GM12878 (cell line): Measurements from ENCODE around the gene ERC2. TPM values are rescaled to one million over a fixed set of nuclear protein-coding genes. Genes with fewer than 3 reads are reported as not detected.

ENCODE experiments used
- ATAC-seq: fragments of 200-7000 bp; cut with Tn5 transposase; 3 replicates; pipeline ENCODE4 v1.9.1; 2020; ENCODE audit warnings: mild to moderate bottlenecking, moderate library complexity
- BruUV-seq: library from RNA; stranded (reverse); fragments of 400-500 nt; replicated peaks from 2 replicates; lab custom pipeline; 2021; lab: Mats Ljungman, UMichigan
- CTCF ChIA-PET: fragments of 300-600 bp; sonication (Branson Sonifier 250); formaldehyde crosslinking; extraction: SDS; loops from one replicate; lab custom pipeline; 2021; ENCODE audit warnings: inconsistent platforms; lab: Yijun Ruan, JAX
- POLR2A ChIA-PET: fragments of 350-600 bp; formaldehyde crosslinking; extraction: SDS; loops from one replicate; lab custom pipeline; 2021; ENCODE audit warnings: inconsistent platforms; lab: Charles Lee
- RAD21 ChIA-PET: fragments of 300-600 bp; sonication (Branson Sonifier 250); formaldehyde crosslinking; loops from one replicate; lab custom pipeline; 2023; ENCODE audit warnings: antibody characterized with exemption; ENCODE audit not compliant: unreplicated experiment; lab: Charles Lee
- SMC1A ChIA-PET: fragments of 300-600 bp; sonication (Branson Sonifier 250); formaldehyde crosslinking; loops from one replicate; lab custom pipeline; 2023; ENCODE audit not compliant: unreplicated experiment, uncharacterized antibody; lab: Charles Lee
- DNase-seq: peaks from one replicate; pipeline ENCODE4 v3.0.0-alpha.2; 2011; ENCODE audit warnings: low read depth, low spot score
- FAIRE-seq: peaks from 3 replicates; lab custom pipeline; 2011; peaks lifted over from hg19 to GRCh38; lab: Jason Lieb, UNC
- H2AFZ ChIP-seq: 2 replicates; pipeline ENCODE4 v1.6.0; 2011; ENCODE audit warnings: low read depth, low read length, control low read depth; ENCODE audit not compliant: control insufficient read depth
- H3K27ac ChIP-seq: 2 replicates; pipeline ENCODE4 v1.5.1; 2011; ENCODE audit warnings: control low read depth; ENCODE audit not compliant: control insufficient read depth, insufficient read depth
- H3K27me3 ChIP-seq, 2 experiments: replicated peaks in 1 of 2; 2 replicates each; pipeline versions ENCODE4 v1.6.0 to v1.6.1; 2011; ENCODE audit warnings: low read length in 1 of 2; ENCODE audit not compliant: control insufficient read depth in 2 of 2, insufficient read depth in 2 of 2
- H3K36me3 ChIP-seq, 2 experiments: 2 replicates each; pipeline ENCODE4 v1.5.1; 2011; ENCODE audit warnings: low read length in 1 of 2; ENCODE audit not compliant: control insufficient read depth in 2 of 2, insufficient read depth in 2 of 2
- H3K4me1 ChIP-seq: 2 replicates; pipeline ENCODE4 v1.6.1; 2011; ENCODE audit warnings: mild to moderate bottlenecking, low read length, moderate library complexity, mixed read lengths; ENCODE audit not compliant: control insufficient read depth, insufficient read depth
- H3K4me2 ChIP-seq: 2 replicates; pipeline ENCODE4 v1.6.0; 2011; ENCODE audit warnings: control low read depth; ENCODE audit not compliant: control insufficient read depth, insufficient read depth
- H3K4me3 ChIP-seq: fragments of 200-600 bp; sonication (generic); 2 replicates; pipeline ENCODE4 v1.5.1; 2016
- H3K79me2 ChIP-seq: 2 replicates; pipeline ENCODE4 v1.6.0; 2011; ENCODE audit warnings: low read length; ENCODE audit not compliant: control insufficient read depth, insufficient read depth
- H3K9ac ChIP-seq: 2 replicates; pipeline ENCODE4 v1.8.0; 2011; ENCODE audit warnings: low read length, control low read depth, mixed read lengths; ENCODE audit not compliant: control insufficient read depth, insufficient read depth
- H3K9me3 ChIP-seq: replicated peaks from 3 replicates; pipeline ENCODE4 v1.5.1; 2011; ENCODE audit warnings: mild to moderate bottlenecking, low read length; ENCODE audit not compliant: control insufficient read depth, insufficient read depth
- H4K20me1 ChIP-seq: 2 replicates; pipeline ENCODE4 v1.6.0; 2011; ENCODE audit not compliant: control insufficient read depth, insufficient read depth
- ATF7 ChIP-seq: fragments of 450-650 bp; IDR thresholded peaks from 2 replicates; pipeline ENCODE4 v1.6.1; 2016; ENCODE audit warnings: low read depth, mild to moderate bottlenecking
- BCLAF1 ChIP-seq: fragments of 450-650 bp; IDR thresholded peaks from 2 replicates; pipeline ENCODE4 v1.6.1; 2017; ENCODE audit warnings: antibody characterized with exemption, mild to moderate bottlenecking, moderate library complexity
- DPF2 ChIP-seq: fragments of 450-650 bp; IDR thresholded peaks from 2 replicates; pipeline ENCODE4 v1.6.1; 2017; ENCODE audit warnings: mild to moderate bottlenecking
- EED ChIP-seq: sonication (generic); IDR thresholded peaks from 2 replicates; pipeline ENCODE4 v1.6.1; 2016; ENCODE audit warnings: antibody characterized with exemption, low read depth
- HDAC2 ChIP-seq: fragments of 200-600 bp; sonication (generic); IDR thresholded peaks from 2 replicates; pipeline ENCODE4 v1.6.1; 2017
- HDAC6 ChIP-seq: fragments of 200-600 bp; sonication (generic); IDR thresholded peaks from one replicate; pipeline ENCODE4 v1.8.0; 2017; ENCODE audit warnings: antibody characterized with exemption; ENCODE audit not compliant: unreplicated experiment
- HDGF ChIP-seq: fragments of 450-650 bp; IDR thresholded peaks from 2 replicates; pipeline ENCODE4 v1.6.1; 2016; ENCODE audit warnings: antibody characterized with exemption
- MEF2B ChIP-seq: fragments of 450-650 bp; IDR thresholded peaks from 2 replicates; pipeline ENCODE4 v1.6.1; 2018; ENCODE audit warnings: mild to moderate bottlenecking, moderate library complexity; ENCODE audit not compliant: partially characterized antibody, poor library complexity, severe bottlenecking
- MTA2 ChIP-seq: fragments of 450-650 bp; IDR thresholded peaks from 2 replicates; pipeline ENCODE4 v1.6.1; 2016; ENCODE audit warnings: low read depth, mild to moderate bottlenecking, moderate library complexity
- NFXL1 ChIP-seq: fragments of 450-650 bp; IDR thresholded peaks from 2 replicates; pipeline ENCODE4 v1.6.1; 2017; ENCODE audit warnings: antibody characterized with exemption, mild to moderate bottlenecking, borderline replicate concordance
- POLR2AphosphoS2 ChIP-seq: IDR thresholded peaks from 2 replicates; pipeline ENCODE4 v1.6.1; 2011; ENCODE audit warnings: low read depth, mild to moderate bottlenecking, low read length, improper control_type of control experiment, moderate library complexity
- RELB ChIP-seq: fragments of 450-650 bp; IDR thresholded peaks from 2 replicates; pipeline ENCODE4 v1.6.1; 2017; ENCODE audit warnings: low read depth, mild to moderate bottlenecking, moderate library complexity
- SIN3A ChIP-seq: IDR thresholded peaks from 2 replicates; pipeline ENCODE4 v1.6.1; 2012; ENCODE audit warnings: low read depth, low read length, improper control_type of control experiment
- SMARCA5 ChIP-seq: fragments of 450-650 bp; IDR thresholded peaks from 2 replicates; pipeline ENCODE4 v1.6.1; 2017; ENCODE audit warnings: mild to moderate bottlenecking
- USF1 ChIP-seq: IDR thresholded peaks from 2 replicates; pipeline ENCODE4 v1.6.1; 2011; ENCODE audit warnings: borderline replicate concordance, low read depth, mild to moderate bottlenecking, moderate library complexity, mixed read lengths, low read length; ENCODE audit not compliant: insufficient read depth; ENCODE audit errors: extremely low read length
- ZNF687 ChIP-seq: fragments of 450-650 bp; IDR thresholded peaks from 2 replicates; pipeline ENCODE4 v1.6.1; 2017; ENCODE audit warnings: mild to moderate bottlenecking, moderate library complexity
- in situ Hi-C: fragments of 300-500 bp; cut with MboI; formaldehyde crosslinking; loops from 9 replicates; pipeline ENCODE4 v1.14.3; 2018; ENCODE audit warnings: mixed read lengths
- intact Hi-C: fragments of 100-400 bp; cut with micrococcal nuclease; formaldehyde crosslinking; loops from one replicate; pipeline ENCODE4 v1.14.2; 2022; ENCODE audit not compliant: unreplicated experiment
- polyA plus RNA-seq, 11 experiments: library from polyadenylated mRNA; depleted of rRNA in 4 of 11; unstranded in 6 of 11; stranded (reverse) in 5 of 11; fragments of >200 nt; fragmentation: Nextera tagmentation in 4 of 11; fragmentation: Illumina TruSeq in 1 of 11; extraction: Ambion mirVana in 4 of 11; extraction: Trizol in 1 of 11; gene quantifications; 1 replicate in 1 of 11; 2 replicates in 10 of 11; pipeline versions ENCODE4 v1.2.1 to v1.2.3, GENCODE V29; 2011 to 2016; ENCODE audit warnings: inconsistent platforms in 2 of 11, missing spikeins in 2 of 11, low read depth in 1 of 11
- total RNA-seq, 4 experiments: library from RNA; depleted of rRNA in 3 of 4; stranded (reverse); fragments of >200 nt in 3 of 4; fragmentation: Illumina TruSeq in 1 of 4; extraction: Trizol in 1 of 4; gene quantifications; 2 replicates each; pipeline versions ENCODE4 v1.2.1 to v1.2.3, GENCODE V29; 2013 to 2021

The ERC2 gene
- total and polyA plus RNA-seq, 10 of the 15 experiments (the other 5 are each of a cell fraction or from before 2014, with no cell fraction given): 0.06 to 1.4 (median 0.12) TPM; not detected in 3

GRCh38 chr3:55880357-55880756 lies 587.9 kb downstream of the ERC2 start:
- intact Hi-C loops (no loop called here), in situ Hi-C loops (no loop called here)
- ChIA-PET SMC1A (interaction anchor here (0.7 kb wide), 1 partner anchor 9 kb away, joined by 3 read pairs; no protein-coding TSS in a partner anchor), POLR2A (no interaction called here), CTCF (no interaction called here), RAD21 (no interaction called here)
- H3K4me3 ChIP-seq: no peak overlapping the region
- H4K20me1 ChIP-seq: no peaks in the 10 kb centered on the region
- H3K4me2 ChIP-seq: no peak overlapping the region
- no peak overlapping the region for H2AFZ ChIP-seq
- FAIRE-seq (no peak), DNase-seq (no peak), ATAC-seq (no peak)
- no peaks in the 10 kb centered on the region for H3K36me3 ChIP-seq
- H3K79me2 ChIP-seq: no peaks in the 10 kb centered on the region
- H3K9ac ChIP-seq: no peak overlapping the region
- TF ChIP-seq NFXL1 (no peak), SIN3A (no peak), RELB (no peak), EED (no peak), MTA2 (no peak), ATF7 (no peak), USF1 (no peak), BCLAF1 (no peak), HDAC2 (no peak), DPF2 (no peak), POLR2AphosphoS2 (no peak), SMARCA5 (no peak), MEF2B (no peak), HDGF (no peak), HDAC6 (no peak), ZNF687 (no peak)
- no peaks in the 10 kb centered on the region for H3K4me1 ChIP-seq
- no peaks in the 10 kb centered on the region for H3K9me3 ChIP-seq
- no peak overlapping the region for H3K27ac ChIP-seq
- peaks cover 0 to 5% of the 10 kb centered on the region in 2 experiments; a peak in 1 of 4 replicates for H3K27me3 ChIP-seq
- BruUV-seq: no TSS peak
